ENCODE measurements around the gene ERGIC1. TPM values are rescaled to one million over a fixed set of nuclear protein-coding genes. Genes with fewer than 3 reads are reported as not detected.

Gene ERGIC1
- total and polyA plus RNA-seq, 2 of the 13 experiments (the other 11 are each of a cell fraction or from before 2014, with no cell fraction given), result 78.5 to 184 TPM

GRCh38 chr5:172868436-172868923, 34.4 kb downstream of the ERGIC1 start (continued):
- no peak for TF ChIP-seq MLXIP (CRISPR knock-in tag; IDR thresholded peaks at IDR 0.05; ENCODE audit: borderline replicate concordance)
- TF ChIP-seq ARID3A (IDR thresholded peaks at IDR 0.05; ENCODE audit: low read depth, low read length), result peak; percentile 90
- peak; percentile 7; the same call in 1 of the 2 replicates for TF ChIP-seq ZMYM3 (CRISPR knock-in tag; IDR thresholded peaks at IDR 0.05)
- no peak for TF ChIP-seq ZBTB37 (CRISPR knock-in tag; IDR thresholded peaks at IDR 0.05)
- TF ChIP-seq NFYC (CRISPR knock-in tag; IDR thresholded peaks at IDR 0.05), result no peak
- TF ChIP-seq TFDP2 (CRISPR knock-in tag; IDR thresholded peaks at IDR 0.05), result no peak
- peak; percentile 87 for TF ChIP-seq TEAD3 (CRISPR knock-in tag; optimal IDR thresholded peaks at IDR 0.05; ENCODE audit: borderline replicate concordance)
- TF ChIP-seq ZNF34 (CRISPR knock-in tag; IDR thresholded peaks at IDR 0.05; ENCODE audit: borderline replicate concordance), result no peak
- TF ChIP-seq RFXAP (CRISPR knock-in tag; IDR thresholded peaks at IDR 0.05; ENCODE audit: borderline replicate concordance), result no peak
- TF ChIP-seq CCDC6 (CRISPR knock-in tag; IDR thresholded peaks at IDR 0.05), result no peak
- TF ChIP-seq ETV5 (CRISPR knock-in tag; IDR thresholded peaks at IDR 0.05; ENCODE audit: borderline replicate concordance), result peak; percentile 88; the same call in 1 of the 2 replicates
- TF ChIP-seq ZNF512B (CRISPR knock-in tag; IDR thresholded peaks at IDR 0.05; ENCODE audit: borderline replicate concordance), result no peak
- TF ChIP-seq ZFY (CRISPR knock-in tag; IDR thresholded peaks at IDR 0.05), result no peak
- TF ChIP-seq ZBTB20 (CRISPR knock-in tag; IDR thresholded peaks at IDR 0.05; ENCODE audit: borderline replicate concordance, low read depth), result 0 out of 2 replicates have a peak, but pooled peaks have one; percentile 21
- TF ChIP-seq CBX5 (CRISPR knock-in tag; IDR thresholded peaks at IDR 0.05; ENCODE audit: borderline replicate concordance), result no peak
- no peak for TF ChIP-seq ZNF235 (CRISPR knock-in tag; IDR thresholded peaks at IDR 0.05; ENCODE audit: borderline replicate concordance)
- TF ChIP-seq FOXA1 (IDR thresholded peaks at IDR 0.05), result no peak
- peak; percentile 35; the same call in 1 of the 2 replicates for TF ChIP-seq FOXA1 (CRISPR knock-in tag; IDR thresholded peaks at IDR 0.05)
- peak; percentile 84 for TF ChIP-seq ATF3 (CRISPR knock-in tag; IDR thresholded peaks at IDR 0.05)
